ENCODE measurements around the gene CYP4F8.
"Not testable (repeated sequence)": the region's sequence is repeated elsewhere in the genome, so short reads cannot be mapped to it uniquely, and the experiment has no call there.

The CYP4F8 gene

GRCh38 chr19:15614507-15615379 is at the start of gene CYP4F8:
Gene CYP4F8, plus strand, starts transcription at chr19:15615218. Its CDS starts 399 bp downstream, at chr19:15615617.
- DNase-seq: no peak

GRCh38 chr19:15570420-15570819 is 44.6 kb upstream of the CYP4F8 start:
- DNase-seq: no peak

GRCh38 chr19:15575406-15575805 is 39.6 kb upstream of the CYP4F8 start:
- no peak for DNase-seq

- DNase-seq: no peak
Observed at GRCh38 chr19:15576526-15577156, 38.4 kb upstream of the CYP4F8 start.

- DNase-seq: no peak
Observed at GRCh38 chr19:15577184-15577771, 37.7 kb upstream of the CYP4F8 start.

GRCh38 chr19:15583346-15583745 is 31.7 kb upstream of the CYP4F8 start:
- DNase-seq: no peak

- DNase-seq: no peak
Observed at GRCh38 chr19:15584095-15584494, 30.9 kb upstream of the CYP4F8 start.

- no peak for DNase-seq
Observed at GRCh38 chr19:15584541-15585115, 30.4 kb upstream of the CYP4F8 start.

GRCh38 chr19:15587663-15588062 is 27.4 kb upstream of the CYP4F8 start:
- no peak for DNase-seq

GRCh38 chr19:15588265-15588664 is 26.8 kb upstream of the CYP4F8 start:
- DNase-seq: no peak

- no peak for DNase-seq
Observed at GRCh38 chr19:15589760-15590451, 25.1 kb upstream of the CYP4F8 start.

- DNase-seq: no peak
Observed at GRCh38 chr19:15591796-15592195, 23.2 kb upstream of the CYP4F8 start.

GRCh38 chr19:15592506-15592905 is 22.5 kb upstream of the CYP4F8 start:
- not testable (repeated sequence) for DNase-seq

- DNase-seq: not testable (repeated sequence)
Observed at GRCh38 chr19:15593766-15594165, 21.3 kb upstream of the CYP4F8 start.

- no peak for DNase-seq
Observed at GRCh38 chr19:15595069-15595468, 19.9 kb upstream of the CYP4F8 start.

- DNase-seq: not testable (repeated sequence)
Observed at GRCh38 chr19:15607978-15608925, 6.8 kb upstream of the CYP4F8 start.

GRCh38 chr19:15609261-15609660 is 5.8 kb upstream of the CYP4F8 start:
- DNase-seq: no peak

- no peak for DNase-seq
Observed at GRCh38 chr19:15612342-15612741, 2.7 kb upstream of the CYP4F8 start.

GRCh38 chr19:15613338-15613737 is 1.7 kb upstream of the CYP4F8 start:
- DNase-seq: no peak

- no peak for DNase-seq
Observed at GRCh38 chr19:15615526-15615925, 508 bp downstream of the CYP4F8 start.

GRCh38 chr19:15616183-15616582 is 1.2 kb downstream of the CYP4F8 start:
- no peak for DNase-seq
